ENCODE results near the gene PDCL2.
"Not testable (repeated sequence)": the region's sequence is repeated elsewhere in the genome, so short reads cannot be mapped to it uniquely, and the experiment has no call there.

Gene PDCL2

GRCh38 chr4:55592014-55592413 is at the start of gene PDCL2:
PDCL2 (minus strand) TSS chr4:55592245; CDS start chr4:55592109, 136 bp downstream.
- no peak for DNase-seq

GRCh38 chr4:55637272-55637820 is 45.3 kb upstream of the PDCL2 start:
- DNase-seq: no peak

GRCh38 chr4:55636656-55636999 is 44.6 kb upstream of the PDCL2 start:
- DNase-seq: no peak

- DNase-seq: peak; percentile 30
Measured at GRCh38 chr4:55635741-55636655, 44.0 kb upstream of the PDCL2 start, which contains the start of gene NMU. NMU (minus strand) TSS chr4:55636298; CDS start chr4:55636192, 106 bp downstream.

GRCh38 chr4:55635282-55635681 is 43.2 kb upstream of the PDCL2 start:
- DNase-seq: no peak

GRCh38 chr4:55634417-55635128 is 42.5 kb upstream of the PDCL2 start:
- DNase-seq: no peak

- DNase-seq: no peak
Measured at GRCh38 chr4:55633903-55634302, 41.9 kb upstream of the PDCL2 start.

- DNase-seq: no peak
Measured at GRCh38 chr4:55625835-55626234, 33.8 kb upstream of the PDCL2 start.

- DNase-seq: not testable (repeated sequence)
Measured at GRCh38 chr4:55624063-55624462, 32.0 kb upstream of the PDCL2 start.

GRCh38 chr4:55618546-55619143 is 26.6 kb upstream of the PDCL2 start:
- no peak for DNase-seq

GRCh38 chr4:55617587-55618197 is 25.6 kb upstream of the PDCL2 start:
- DNase-seq: no peak

- DNase-seq: no peak
Measured at GRCh38 chr4:55615008-55615407, 23.0 kb upstream of the PDCL2 start.

- no peak for DNase-seq
Measured at GRCh38 chr4:55613621-55614020, 21.6 kb upstream of the PDCL2 start.

GRCh38 chr4:55612341-55612740 is 20.3 kb upstream of the PDCL2 start:
- no peak for DNase-seq

GRCh38 chr4:55611358-55612059 is 19.5 kb upstream of the PDCL2 start:
- DNase-seq: no peak

GRCh38 chr4:55610381-55610780 is 18.3 kb upstream of the PDCL2 start:
- DNase-seq: no peak

GRCh38 chr4:55609393-55609866 is 17.4 kb upstream of the PDCL2 start:
- DNase-seq: no peak

GRCh38 chr4:55608591-55608990 is 16.5 kb upstream of the PDCL2 start:
- no peak for DNase-seq

GRCh38 chr4:55604996-55605395 is 13.0 kb upstream of the PDCL2 start:
- DNase-seq: no peak

- DNase-seq: no peak
Measured at GRCh38 chr4:55600640-55601039, 8.6 kb upstream of the PDCL2 start.

- DNase-seq: no peak
Measured at GRCh38 chr4:55598641-55599040, 6.6 kb upstream of the PDCL2 start.

- no peak for DNase-seq
Measured at GRCh38 chr4:55588160-55588559, 3.9 kb downstream of the PDCL2 start.

Measured in activated naive CD4-positive, alpha-beta T cell treated with Interleukin-2 at 50 U/mL for 16 hours (primary cell).